HEK293 (cell line): Measurements from ENCODE around the gene SURF2.
A peak's percentile ranks its signal among the peaks of the same experiment; 100 is the strongest.

Experiments used
- BCL11B ChIP-seq: fragments of 450-650 bp; formaldehyde crosslinking; IDR thresholded peaks from 2 replicates; pipeline ENCODE4 v1.5.1; 2016; ENCODE audit warnings: low read depth, missing biosample characterization, missing genetic modification characterization
- GLIS2 ChIP-seq: fragments of 450-650 bp; formaldehyde crosslinking; IDR thresholded peaks from 2 replicates; pipeline ENCODE4 v1.5.1; 2016; ENCODE audit warnings: missing biosample characterization, missing genetic modification characterization
- HIC1 ChIP-seq: fragments of 450-650 bp; formaldehyde crosslinking; IDR thresholded peaks from 2 replicates; pipeline ENCODE4 v1.5.1; 2016; ENCODE audit warnings: missing biosample characterization, missing genetic modification characterization
- HOXD13 ChIP-seq: sonication (generic); formaldehyde crosslinking; IDR thresholded peaks from 2 replicates; pipeline ENCODE4 v1.8.0; 2022; ENCODE audit warnings: missing genetic modification reagents, borderline replicate concordance
- SP3 ChIP-seq: fragments of 450-650 bp; formaldehyde crosslinking; IDR thresholded peaks from 2 replicates; pipeline ENCODE4 v1.5.1; 2016; ENCODE audit warnings: missing biosample characterization, missing genetic modification characterization
- ZFP37 ChIP-seq: fragments of 450-650 bp; formaldehyde crosslinking; IDR thresholded peaks from 2 replicates; pipeline ENCODE4 v1.5.1; 2016; ENCODE audit warnings: missing biosample characterization, missing genetic modification characterization
- ZNF112 ChIP-seq: fragments of 450-650 bp; formaldehyde crosslinking; IDR thresholded peaks from 2 replicates; pipeline ENCODE4 v1.5.0; 2017; ENCODE audit warnings: missing biosample characterization, missing genetic modification characterization
- ZNF16 ChIP-seq: fragments of 450-650 bp; formaldehyde crosslinking; IDR thresholded peaks from 2 replicates; pipeline ENCODE4 v1.5.1; 2016; ENCODE audit warnings: low read depth, missing biosample characterization, missing genetic modification characterization
- ZNF221 ChIP-seq: fragments of 450-650 bp; formaldehyde crosslinking; IDR thresholded peaks from 2 replicates; pipeline ENCODE4 v1.5.1; 2017; ENCODE audit warnings: missing biosample characterization, missing genetic modification characterization, borderline replicate concordance
- ZNF37A ChIP-seq: fragments of 450-650 bp; IDR thresholded peaks from 2 replicates; pipeline ENCODE4 v1.5.1; 2018; ENCODE audit warnings: missing biosample characterization, missing genetic modification characterization
- ZNF473 ChIP-seq: fragments of 450-650 bp; formaldehyde crosslinking; IDR thresholded peaks from 2 replicates; pipeline ENCODE4 v1.5.1; 2017; ENCODE audit warnings: missing biosample characterization, missing genetic modification characterization
- ZNF513 ChIP-seq: fragments of 450-650 bp; IDR thresholded peaks from 2 replicates; pipeline ENCODE4 v1.5.1; 2018; ENCODE audit warnings: missing biosample characterization, missing genetic modification characterization
- ZNF521 ChIP-seq: fragments of 450-650 bp; formaldehyde crosslinking; IDR thresholded peaks from 2 replicates; pipeline ENCODE4 v1.5.1; 2017; ENCODE audit warnings: missing biosample characterization, mild to moderate bottlenecking, missing genetic modification characterization
- ZNF529 ChIP-seq: fragments of 450-650 bp; formaldehyde crosslinking; IDR thresholded peaks from 2 replicates; pipeline ENCODE4 v1.5.1; 2017; ENCODE audit warnings: missing genetic modification characterization, missing biosample characterization; ENCODE audit not compliant: insufficient replicate concordance
- ZNF560 ChIP-seq: fragments of 450-650 bp; formaldehyde crosslinking; IDR thresholded peaks from 2 replicates; pipeline ENCODE4 v1.5.1; 2017; ENCODE audit warnings: missing biosample characterization, missing genetic modification characterization, borderline replicate concordance
- ZNF561 ChIP-seq: fragments of 450-650 bp; IDR thresholded peaks from 2 replicates; pipeline ENCODE4 v1.5.1; 2018; ENCODE audit warnings: missing biosample characterization, missing genetic modification characterization, borderline replicate concordance
- ZNF585B ChIP-seq: fragments of 450-650 bp; formaldehyde crosslinking; IDR thresholded peaks from 2 replicates; pipeline ENCODE4 v1.5.1; 2016; ENCODE audit warnings: missing biosample characterization, missing genetic modification characterization
- ZNF626 ChIP-seq: fragments of 450-650 bp; sonication (Bioruptor Pico); formaldehyde crosslinking; IDR thresholded peaks from 2 replicates; pipeline ENCODE4 v1.5.1; 2018; ENCODE audit warnings: missing biosample characterization, missing genetic modification characterization, inconsistent platforms
- ZNF629 ChIP-seq: fragments of 450-650 bp; formaldehyde crosslinking; IDR thresholded peaks from 2 replicates; pipeline ENCODE4 v1.5.1; 2017; ENCODE audit warnings: missing biosample characterization, missing genetic modification characterization
- ZNF639 ChIP-seq: fragments of 450-650 bp; formaldehyde crosslinking; IDR thresholded peaks from 2 replicates; pipeline ENCODE4 v1.5.1; 2016; ENCODE audit warnings: missing biosample characterization, missing genetic modification characterization
- ZNF664 ChIP-seq: fragments of 450-650 bp; formaldehyde crosslinking; IDR thresholded peaks from 2 replicates; pipeline ENCODE4 v1.5.1; 2016; ENCODE audit warnings: missing biosample characterization, missing genetic modification characterization
- ZNF76 ChIP-seq: fragments of 450-650 bp; formaldehyde crosslinking; IDR thresholded peaks from 2 replicates; pipeline ENCODE4; 2016; ENCODE audit warnings: low read depth, missing biosample characterization, missing genetic modification characterization, borderline replicate concordance
- ZSCAN18 ChIP-seq: fragments of 450-650 bp; formaldehyde crosslinking; IDR thresholded peaks from 2 replicates; pipeline ENCODE4 v1.5.1; 2016; ENCODE audit warnings: missing biosample characterization, missing genetic modification characterization
- ZSCAN30 ChIP-seq: fragments of 450-650 bp; IDR thresholded peaks from 2 replicates; pipeline ENCODE4 v1.5.1; 2018; ENCODE audit warnings: missing biosample characterization, mild to moderate bottlenecking, missing genetic modification characterization, moderate library complexity
- ZSCAN4 ChIP-seq: fragments of 450-650 bp; formaldehyde crosslinking; IDR thresholded peaks from 2 replicates; pipeline ENCODE4 v1.5.1; 2017; ENCODE audit warnings: missing biosample characterization, missing genetic modification characterization
- ZSCAN5A ChIP-seq: fragments of 450-650 bp; formaldehyde crosslinking; IDR thresholded peaks from 2 replicates; pipeline ENCODE4 v1.5.1; 2016; ENCODE audit warnings: missing biosample characterization, missing genetic modification characterization

The SURF2 gene

GRCh38 chr9:133347985-133348717, 8.2 kb upstream of the SURF2 start, which contains the start of the genes MED22 and RPL7A (continued):
- TF ChIP-seq ZSCAN5A (tag by site-specific recombination) (0 out of 2 replicates have a peak, but pooled peaks have one; percentile 37), ZNF112 (tag by site-specific recombination) (no peak), ZNF585B (tag by site-specific recombination) (no peak), ZNF16 (tag by site-specific recombination) (no peak), ZNF626 (no peak), ZNF664 (no peak), ZNF629 (peak; percentile 73; the same call in 1 of the 2 replicates), BCL11B (tag by site-specific recombination) (no peak), HOXD13 (CRISPR knock-in tag) (no peak), ZNF473 (tag by site-specific recombination) (no peak), ZSCAN30 (peak; percentile 90), GLIS2 (peak; percentile 27), ZNF560 (no peak), ZNF76 (tag by site-specific recombination) (peak; percentile 97), ZNF639 (peak; percentile 89), ZNF37A (tag by site-specific recombination) (no peak), HIC1 (no peak), ZNF221 (no peak), ZFP37 (tag by site-specific recombination) (peak; percentile 81; the same call in 1 of the 2 replicates), ZNF529 (tag by site-specific recombination) (no peak), ZSCAN18 (tag by site-specific recombination) (no peak), ZNF561 (tag by site-specific recombination) (no peak), ZNF521 (tag by site-specific recombination) (no peak), ZSCAN4 (tag by site-specific recombination) (peak; percentile 20; the same call in 1 of the 2 replicates), SP3 (tag by site-specific recombination) (peak; percentile 75), ZNF513 (tag by site-specific recombination) (peak; percentile 44; the same call in 1 of the 2 replicates)
